ENCODE results near the gene OOSP4A.

GRCh38 chr11:59983212-59983611 lies 19.4 kb downstream of the OOSP4A start:
- TF ChIP-seq BRF2 (CRISPR knock-in tag; IDR thresholded peaks at IDR 0.05) = no peak
- no peak for TF ChIP-seq ZIK1 (CRISPR knock-in tag; IDR thresholded peaks at IDR 0.05; ENCODE audit: borderline replicate concordance, low read depth)
- no peak for TF ChIP-seq CTCF (CRISPR knock-in tag; IDR thresholded peaks at IDR 0.05)
- no peak for TF ChIP-seq ZNF550 (CRISPR knock-in tag; IDR thresholded peaks at IDR 0.05; ENCODE audit: borderline replicate concordance)
- TF ChIP-seq TRIM22 (IDR thresholded peaks at IDR 0.05) = no peak
- no peak for TF ChIP-seq HDAC2 (CRISPR knock-in tag; IDR thresholded peaks at IDR 0.05)
- no peak for TF ChIP-seq MNT (IDR thresholded peaks at IDR 0.05)
- no peak for TF ChIP-seq ZNF780A (CRISPR knock-in tag; IDR thresholded peaks at IDR 0.05)
- TF ChIP-seq RERE (CRISPR knock-in tag; IDR thresholded peaks at IDR 0.05; ENCODE audit: low read depth) = no peak
- no peak for TF ChIP-seq ATRX (CRISPR knock-in tag; IDR thresholded peaks at IDR 0.05; ENCODE audit: borderline replicate concordance)
- no peak for TF ChIP-seq ONECUT2 (CRISPR knock-in tag; IDR thresholded peaks at IDR 0.05)
- TF ChIP-seq AKAP8 (CRISPR knock-in tag; IDR thresholded peaks at IDR 0.05) = no peak
- no peak for TF ChIP-seq ZNF883 (CRISPR knock-in tag; IDR thresholded peaks at IDR 0.05; ENCODE audit: not compliant biosample characterization)
- TF ChIP-seq ZNF740 (CRISPR knock-in tag; IDR thresholded peaks at IDR 0.05) = no peak
